Stimulated activated CD4-positive, alpha-beta T cell treated with anti-CD3 and anti-CD28 coated beads, Interleukin-4, amount 100 ng/mL, for 24 hours (primary cell): ENCODE results near the gene CCNJL.
"Not testable (repeated sequence)": the region's sequence is repeated elsewhere in the genome, so short reads cannot be mapped to it uniquely, and the experiment has no call there.

Experiments
- DNase-seq: peaks from one replicate; pipeline ENCODE4 v3.0.0-alpha.2; 2020

Gene CCNJL

GRCh38 chr5:160312134-160312959, at the start of gene CCNJL:
CCNJL (minus strand) TSS chr5:160312564; CDS start chr5:160311923, 641 bp downstream.
- DNase-seq = no peak

- DNase-seq = no peak
These were observed 49.4 kb upstream of the CCNJL start for GRCh38 chr5:160361624-160362228.

- no peak for DNase-seq
These were observed 47.9 kb upstream of the CCNJL start for GRCh38 chr5:160360310-160360709.

GRCh38 chr5:160359816-160360215, 47.5 kb upstream of the CCNJL start:
- DNase-seq = no peak

- no peak for DNase-seq
These were observed 46.9 kb upstream of the CCNJL start for GRCh38 chr5:160359242-160359641.

GRCh38 chr5:160357861-160358411, 45.6 kb upstream of the CCNJL start:
- no peak for DNase-seq

- DNase-seq = no peak
These were observed 45.0 kb upstream of the CCNJL start for GRCh38 chr5:160357394-160357793.

GRCh38 chr5:160356550-160357347, 44.4 kb upstream of the CCNJL start:
- DNase-seq = no peak

GRCh38 chr5:160354666-160355065, 42.3 kb upstream of the CCNJL start:
- no peak for DNase-seq

GRCh38 chr5:160353379-160353778, 41.0 kb upstream of the CCNJL start:
- no peak for DNase-seq

- DNase-seq = no peak
These were observed 39.9 kb upstream of the CCNJL start for GRCh38 chr5:160352308-160352707.

- DNase-seq = no peak
These were observed 37.6 kb upstream of the CCNJL start for GRCh38 chr5:160349935-160350303.

- DNase-seq = no peak
These were observed 37.0 kb upstream of the CCNJL start for GRCh38 chr5:160349249-160349934.

GRCh38 chr5:160348080-160348479, 35.7 kb upstream of the CCNJL start:
- no peak for DNase-seq

- no peak for DNase-seq
These were observed 35.1 kb upstream of the CCNJL start for GRCh38 chr5:160347448-160347847.

- DNase-seq = no peak
These were observed 30.1 kb upstream of the CCNJL start for GRCh38 chr5:160342413-160342941.

GRCh38 chr5:160341309-160341870, 29.0 kb upstream of the CCNJL start:
- no peak for DNase-seq

GRCh38 chr5:160340513-160340912, 28.1 kb upstream of the CCNJL start:
- DNase-seq = not testable (repeated sequence)

GRCh38 chr5:160339406-160340130, 27.2 kb upstream of the CCNJL start:
- no peak for DNase-seq

- not testable (repeated sequence) for DNase-seq
These were observed 22.4 kb upstream of the CCNJL start for GRCh38 chr5:160334716-160335115.

- DNase-seq = no peak
These were observed 21.4 kb upstream of the CCNJL start for GRCh38 chr5:160333721-160334120.
